Activated CD8-positive, alpha-beta memory T cell treated with anti-CD3 and anti-CD28 coated beads for 36 hours (primary cell): Measurements from ENCODE around the gene ZG16. TPM values are rescaled to one million over a fixed set of nuclear protein-coding genes. Genes with fewer than 3 reads are reported as not detected.

Source experiments
- CTCF ChIA-PET: fragments of 350-600 bp; sonication (Branson Sonifier 250); formaldehyde crosslinking; loops from one replicate; lab custom pipeline; 2021; ENCODE audit warnings: antibody characterized with exemption; lab: Charles Lee
- POLR2A ChIA-PET: fragments of 350-600 bp; sonication (Branson Sonifier 250); formaldehyde crosslinking; loops from one replicate; lab custom pipeline; 2021; ENCODE audit warnings: antibody characterized with exemption; lab: Charles Lee
- total RNA-seq, 2 experiments: library from RNA; stranded (reverse); gene quantifications; one replicate each; pipeline ENCODE4 v1.2.3, GENCODE V29; 2021

ZG16 gene
- total RNA-seq, 2 experiments from 2014 or later, result not detected

- ChIA-PET POLR2A (no interaction called here), CTCF (interaction anchor here (2.9 kb wide), 1 partner anchor 10 kb away, joined by 14 read pairs; no protein-coding TSS in a partner anchor)
Observed at GRCh38 chr16:29794231-29794710, 16.2 kb downstream of the ZG16 start.

- CTCF ChIA-PET, result interaction anchor here (0.7 to 3.7 kb wide), 5 partner anchors 9 to 46 kb away, joined by 3 to 22 read pairs (median 4); partner anchors contain the start of gene KIF22
Observed at GRCh38 chr16:29802416-29802935, 24.4 kb downstream of the ZG16 start.

GRCh38 chr16:29804020-29804419, 26.0 kb downstream of the ZG16 start:
- POLR2A ChIA-PET, result interaction anchor here (0.5 to 0.9 kb wide), 3 partner anchors 11 to 157 kb away, joined by 3 to 5 read pairs (median 4); no protein-coding TSS in a partner anchor
- CTCF ChIA-PET, result interaction anchor here (0.9 to 3.7 kb wide), 7 partner anchors 11 to 103 kb away, joined by 3 to 22 read pairs (median 4); partner anchors contain the start of genes KIF22 and PAGR1

More at GRCh38 chr16:29802416-29802935, 24.4 kb downstream of the ZG16 start:
- POLR2A ChIA-PET, result interaction anchor here (0.6 kb wide), 1 partner anchor 127 kb away, joined by 4 read pairs; no protein-coding TSS in a partner anchor

GRCh38 chr16:29804455-29805231, 26.6 kb downstream of the ZG16 start:
- POLR2A ChIA-PET, result interaction anchor here (0.5 to 1.0 kb wide), 8 partner anchors 9 to 246 kb away, joined by 3 to 7 read pairs (median 4); partner anchors contain the start of genes KIF22 and MVP
- CTCF ChIA-PET, result interaction anchor here (0.8 to 3.7 kb wide), 7 partner anchors 11 to 58 kb away, joined by 3 to 22 read pairs (median 4); partner anchors contain the start of genes KIF22 and PAGR1

GRCh38 chr16:29805232-29806098, 27.4 kb downstream of the ZG16 start:
- ChIA-PET POLR2A (interaction anchor here (0.7 to 3.9 kb wide), 5 partner anchors 8 to 246 kb away, joined by 3 to 41 read pairs (median 7); partner anchors contain the start of genes KIF22 and MVP), CTCF (interaction anchor here (2.6 to 3.7 kb wide), 3 partner anchors 10 to 16 kb away, joined by 14 to 22 read pairs (median 14); partner anchors contain the start of genes KIF22 and PAGR1)

- CTCF ChIA-PET, result interaction anchor here (0.5 to 3.0 kb wide), 3 partner anchors 10 to 129 kb away, joined by 3 to 14 read pairs (median 13); partner anchors contain the start of genes KIF22 and PAGR1
Observed at GRCh38 chr16:29806099-29806579, 28.1 kb downstream of the ZG16 start, which contains the start of gene MAZ. Gene MAZ, plus strand, starts transcription at chr16:29806529. Its CDS starts 173 bp downstream, at chr16:29806702.

GRCh38 chr16:29806641-29807425, 28.8 kb downstream of the ZG16 start:
- ChIA-PET CTCF (interaction anchor here (0.5 to 3.0 kb wide), 8 partner anchors 9 to 130 kb away, joined by 3 to 17 read pairs (median 6); partner anchors contain the start of genes KIF22, MVP and PAGR1), POLR2A (interaction anchor here (0.6 to 3.9 kb wide), 6 partner anchors 9 to 259 kb away, joined by 3 to 41 read pairs (median 8); partner anchors contain the start of genes ALDOA, MVP and PAGR1)

More at GRCh38 chr16:29806099-29806579, 28.1 kb downstream of the ZG16 start, which contains the start of gene MAZ:
- POLR2A ChIA-PET, result interaction anchor here (0.6 to 3.9 kb wide), 3 partner anchors 10 to 19 kb away, joined by 3 to 41 read pairs (median 31); partner anchors contain the start of genes MVP and PAGR1

- POLR2A ChIA-PET, result interaction anchor here (0.7 to 3.9 kb wide), 9 partner anchors 8 to 258 kb away, joined by 3 to 41 read pairs (median 4); partner anchors contain the start of genes ALDOA, HIRIP3, INO80E and MVP
- CTCF ChIA-PET, result interaction anchor here (0.9 to 3.0 kb wide), 11 partner anchors 8 to 107 kb away, joined by 3 to 17 read pairs (median 5); partner anchors contain the start of genes KIF22, MVP and PAGR1
Observed at GRCh38 chr16:29807426-29808218, 29.6 kb downstream of the ZG16 start.

- ChIA-PET CTCF (interaction anchor here (0.9 to 3.0 kb wide), 10 partner anchors 8 to 108 kb away, joined by 3 to 17 read pairs (median 6); partner anchors contain the start of genes KIF22, MVP and PAGR1), POLR2A (interaction anchor here (0.6 to 3.9 kb wide), 12 partner anchors 8 to 187 kb away, joined by 3 to 41 read pairs (median 4); partner anchors contain the start of genes HIRIP3, INO80E, MVP and PAGR1)
Observed at GRCh38 chr16:29808219-29808900, 30.3 kb downstream of the ZG16 start.

GRCh38 chr16:29809031-29809747, 31.1 kb downstream of the ZG16 start:
- ChIA-PET POLR2A (interaction anchor here (0.6 to 3.9 kb wide), 8 partner anchors 7 to 187 kb away, joined by 3 to 41 read pairs (median 4); partner anchors contain the start of genes HIRIP3, INO80E, MVP and PAGR1), CTCF (interaction anchor here (0.9 to 3.0 kb wide), 6 partner anchors 8 to 109 kb away, joined by 3 to 17 read pairs (median 8); partner anchors contain the start of genes KIF22 and MVP)

- ChIA-PET CTCF (interaction anchor here (2.0 to 2.7 kb wide), 2 partner anchors 10 to 109 kb away, joined by 5 to 10 read pairs; partner anchors contain the start of gene MVP), POLR2A (no interaction called here)
Observed at GRCh38 chr16:29809850-29810698, 32.0 kb downstream of the ZG16 start.

GRCh38 chr16:29810699-29811169, 32.7 kb downstream of the ZG16 start:
- CTCF ChIA-PET, result interaction anchor here (2.0 to 2.7 kb wide), 2 partner anchors 9 to 110 kb away, joined by 5 to 10 read pairs; partner anchors contain the start of gene MVP
- POLR2A ChIA-PET, result interaction anchor here (0.7 to 1.2 kb wide), 2 partner anchors 11 to 20 kb away, joined by 3 read pairs; partner anchors contain the start of gene KIF22
